Glomerular visceral epithelial cell (primary cell): ENCODE results near the gene CLRN3.

Experiments
- DNase-seq: peaks from one replicate; pipeline ENCODE4 v3.0.0-alpha.2; 2016; ENCODE audit errors: extremely low spot score

CLRN3 gene, protein sequence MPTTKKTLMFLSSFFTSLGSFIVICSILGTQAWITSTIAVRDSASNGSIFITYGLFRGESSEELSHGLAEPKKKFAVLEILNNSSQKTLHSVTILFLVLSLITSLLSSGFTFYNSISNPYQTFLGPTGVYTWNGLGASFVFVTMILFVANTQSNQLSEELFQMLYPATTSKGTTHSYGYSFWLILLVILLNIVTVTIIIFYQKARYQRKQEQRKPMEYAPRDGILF

DNA sequence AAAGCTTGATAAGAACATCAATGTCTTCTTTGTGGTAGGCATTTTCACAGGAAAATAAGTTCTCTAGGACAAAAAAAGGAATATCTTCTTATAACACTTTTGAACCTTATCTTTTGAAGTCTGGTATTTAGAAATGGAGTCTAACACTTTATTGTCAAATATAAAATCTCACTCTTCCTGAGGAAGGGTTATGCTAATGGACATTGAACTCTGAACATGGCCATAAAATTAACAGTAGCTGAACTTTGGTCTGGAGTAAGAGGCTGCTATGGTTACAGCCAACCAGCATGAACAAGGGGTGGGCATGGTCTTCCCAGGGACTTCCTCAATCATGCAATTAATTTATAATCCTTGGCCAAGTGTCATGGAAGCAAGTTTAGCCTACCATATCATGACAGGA lies at the start of gene CLRN3:
Gene CLRN3, minus strand, starts transcription at position 199 of the 400 bp plus-strand sequence. Its CDS starts 157 bp downstream, at position 42.
- no peak for DNase-seq

DNA sequence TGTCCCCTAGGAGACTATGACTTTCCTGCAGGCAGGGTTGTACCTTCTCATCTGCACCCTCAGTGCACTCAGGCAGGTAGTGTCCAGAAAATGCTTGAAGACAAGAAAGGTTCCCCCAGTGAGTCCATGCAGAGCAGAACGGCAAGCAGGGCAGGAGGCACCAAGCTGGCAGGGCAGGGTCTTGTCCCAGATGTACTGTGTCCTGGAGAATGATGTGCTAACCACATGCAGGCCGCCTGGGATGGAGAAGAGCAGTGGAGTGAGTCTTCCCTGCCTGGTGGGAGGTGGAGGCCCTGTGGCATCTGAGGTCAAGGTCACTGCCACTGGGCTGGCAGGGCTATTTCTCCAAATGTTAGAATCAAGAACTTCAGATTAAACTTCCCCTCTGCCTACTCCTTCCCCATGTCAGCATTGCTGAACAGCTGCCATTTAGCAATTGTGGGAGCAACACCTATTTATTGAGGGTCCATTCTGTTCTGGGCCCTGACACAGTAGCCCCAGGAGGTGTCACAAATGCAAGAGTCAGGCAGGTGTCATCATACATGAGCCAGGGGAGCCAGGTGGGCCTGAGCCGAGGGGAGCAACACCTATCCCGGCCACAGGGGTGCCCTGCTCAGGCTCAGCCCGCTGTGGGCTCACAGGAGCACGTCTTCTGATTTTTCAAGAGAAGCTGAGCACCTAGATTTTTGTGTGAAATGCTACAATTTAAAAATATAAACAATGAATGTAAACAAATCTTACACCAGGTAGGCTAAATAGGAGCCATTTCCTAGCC lies 48.3 kb upstream of the CLRN3 start:
- DNase-seq: no peak

DNA sequence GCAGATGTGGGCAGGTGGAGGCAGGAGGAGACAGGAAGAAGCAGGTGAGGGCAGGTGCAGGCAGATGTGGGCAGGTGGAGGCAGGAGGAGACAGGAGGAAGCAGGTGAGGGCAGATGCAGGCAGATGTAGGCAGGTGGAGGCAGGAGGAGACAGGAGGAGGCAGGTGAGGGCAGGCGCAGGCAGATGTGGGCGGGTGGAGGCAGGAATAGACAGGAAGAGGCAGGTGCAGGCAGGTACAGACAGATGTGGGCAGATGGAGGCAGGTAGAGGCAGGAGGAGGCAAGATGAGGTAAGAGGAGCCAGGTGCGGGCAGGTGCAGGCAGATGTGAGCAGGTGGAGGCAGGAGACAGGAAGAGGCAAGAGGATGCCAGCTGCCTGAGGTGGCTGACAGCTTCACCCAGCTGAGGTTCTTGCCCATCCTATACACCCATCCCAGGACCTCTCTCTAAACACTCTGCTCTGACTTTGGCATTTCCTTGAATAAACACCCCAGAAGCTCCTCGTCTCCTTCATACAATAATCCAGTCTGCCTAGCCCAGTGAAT lies 47.1 kb upstream of the CLRN3 start:
- DNase-seq: no peak

DNA sequence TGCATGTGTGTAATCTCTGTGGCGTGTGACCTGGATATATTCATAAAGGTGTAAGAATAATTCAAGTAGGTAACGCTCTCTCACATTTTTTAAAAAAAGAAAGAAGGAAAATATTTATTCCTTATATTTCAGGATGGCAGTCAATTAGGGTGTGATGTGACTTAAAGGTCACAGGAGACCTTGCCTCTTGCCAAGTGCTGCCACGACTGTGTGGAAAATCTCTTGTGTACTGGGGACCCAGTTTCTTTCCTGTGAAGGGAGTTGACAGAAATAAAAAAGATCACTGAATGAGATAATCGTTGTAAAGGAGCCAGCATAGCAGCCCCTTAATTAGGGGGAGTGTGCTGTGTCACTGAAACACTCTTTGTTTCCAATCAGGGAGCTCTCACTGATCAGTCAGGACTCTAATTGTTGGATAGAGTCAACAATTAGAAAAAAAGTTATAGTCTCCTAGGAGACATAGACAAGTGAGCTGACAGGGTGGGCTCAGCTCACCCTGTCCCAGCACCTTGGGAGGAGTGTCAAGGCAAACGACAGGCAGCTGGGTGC lies 45.2 kb upstream of the CLRN3 start:
- no peak for DNase-seq

DNA sequence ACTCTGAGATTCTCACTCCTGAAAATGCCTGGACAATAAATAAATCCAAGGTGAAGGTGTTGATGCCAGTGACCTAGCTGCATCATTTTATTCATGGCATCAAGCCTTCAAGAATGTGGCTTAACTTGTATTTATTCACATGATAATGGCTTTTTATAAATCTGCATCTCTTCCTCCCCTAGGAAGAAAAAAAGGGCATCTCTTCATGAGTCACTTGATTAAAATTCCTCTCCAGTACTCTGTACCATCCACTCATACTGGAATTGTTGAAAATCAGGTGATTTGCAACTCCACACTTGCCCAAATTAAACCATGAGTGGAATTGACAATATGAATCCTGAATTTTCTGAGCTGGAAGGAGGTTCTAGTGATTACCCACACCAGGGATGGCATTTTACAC lies 44.3 kb upstream of the CLRN3 start:
- DNase-seq: no peak

DNA sequence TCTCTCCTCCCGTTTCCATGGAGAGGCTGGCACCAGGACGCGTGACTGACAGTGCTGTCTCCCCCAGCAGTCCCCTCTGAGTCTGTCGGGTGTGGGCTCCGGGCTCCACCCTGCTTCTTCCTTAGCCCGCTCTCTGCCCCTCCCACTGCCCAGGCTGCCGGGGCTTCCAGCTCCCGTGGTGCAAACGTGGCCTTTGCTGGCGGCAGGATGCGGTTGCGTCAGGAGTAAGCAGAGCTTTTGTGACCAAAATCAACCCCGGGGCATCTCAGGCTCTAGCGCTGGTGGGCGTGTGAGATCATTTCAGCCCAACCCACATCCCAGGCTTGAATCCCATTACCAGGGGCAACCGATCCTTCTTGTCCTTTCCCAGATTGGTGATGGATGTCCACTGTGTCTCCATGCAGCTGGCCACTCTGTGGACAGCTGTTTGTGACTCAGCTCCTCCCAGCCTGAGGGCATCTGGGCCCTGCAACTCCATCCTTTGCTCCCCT lies 42.4 kb upstream of the CLRN3 start:
- DNase-seq: no peak

DNA sequence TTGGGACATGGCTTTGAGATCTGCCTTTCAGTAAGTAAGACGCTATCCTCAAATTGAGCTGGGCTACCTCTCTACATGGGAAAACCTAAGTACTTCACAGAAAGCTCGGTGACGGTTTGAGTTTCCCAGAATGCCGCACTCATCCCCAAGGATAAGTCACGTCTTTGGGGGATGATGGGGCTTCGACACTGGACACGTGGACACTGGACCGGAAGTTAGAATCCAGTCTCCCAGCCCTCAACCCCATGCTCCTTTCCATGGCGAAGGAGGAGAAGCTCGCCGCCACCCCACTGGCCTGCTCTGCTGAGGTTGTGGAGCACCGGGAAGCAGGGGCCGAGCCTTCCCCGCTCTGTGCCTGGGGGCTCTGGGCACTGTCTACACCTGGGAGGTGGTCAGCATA lies 41.6 kb upstream of the CLRN3 start:
- no peak for DNase-seq

DNA sequence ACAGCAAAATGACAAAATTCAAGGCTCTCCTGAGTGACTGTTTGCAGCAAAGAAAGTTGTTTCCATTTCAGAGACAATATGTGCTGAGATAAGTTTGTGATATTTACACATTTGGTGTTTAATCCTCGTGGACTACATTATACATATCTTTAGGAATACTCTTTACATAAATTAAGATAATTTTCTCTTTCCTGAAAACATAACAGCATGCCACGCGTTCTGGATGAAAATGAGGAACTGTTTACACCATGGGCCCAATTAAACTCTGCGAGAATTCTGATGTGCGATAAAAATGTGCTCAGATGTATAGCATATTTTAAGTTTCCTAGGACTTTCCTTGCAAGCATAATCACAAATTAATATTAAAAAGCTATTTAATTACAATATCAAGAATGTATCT lies 40.5 kb upstream of the CLRN3 start:
- no peak for DNase-seq

DNA sequence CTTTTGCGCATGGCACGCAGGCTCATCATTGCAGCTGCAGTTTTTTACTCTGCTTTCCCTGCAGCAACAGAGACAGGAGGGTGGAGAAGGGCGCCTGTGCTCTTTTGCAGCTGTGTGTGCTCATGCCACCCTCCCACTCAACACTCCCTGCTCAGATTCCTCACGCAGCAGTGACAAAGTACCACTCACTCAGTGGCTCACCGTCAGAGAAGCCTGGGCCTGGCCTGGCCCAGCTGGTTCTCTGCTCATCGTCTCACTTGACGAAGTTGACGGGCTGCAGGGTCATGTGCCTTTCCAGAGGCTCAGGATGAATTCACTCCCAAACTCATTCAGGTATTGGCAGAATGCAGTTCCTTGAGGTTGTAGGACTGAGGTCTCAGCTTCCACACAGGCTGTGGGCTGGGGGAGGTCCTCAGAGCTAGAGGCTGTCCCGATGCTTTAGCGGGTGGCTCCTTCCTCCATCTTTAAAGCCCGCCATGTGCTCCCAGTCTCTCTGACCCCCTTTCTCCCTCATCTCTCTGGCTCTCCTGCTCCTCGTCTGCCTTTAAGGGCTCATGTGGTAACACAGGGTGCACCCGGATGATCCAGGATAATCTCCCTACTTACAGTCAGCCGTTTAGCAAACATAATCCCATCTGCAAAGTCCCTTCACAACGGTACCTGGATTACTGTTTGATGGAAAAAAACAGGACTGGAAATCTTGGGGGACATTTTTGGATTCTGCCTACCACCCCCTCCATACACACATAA lies 40.0 kb upstream of the CLRN3 start:
- DNase-seq: no peak

DNA sequence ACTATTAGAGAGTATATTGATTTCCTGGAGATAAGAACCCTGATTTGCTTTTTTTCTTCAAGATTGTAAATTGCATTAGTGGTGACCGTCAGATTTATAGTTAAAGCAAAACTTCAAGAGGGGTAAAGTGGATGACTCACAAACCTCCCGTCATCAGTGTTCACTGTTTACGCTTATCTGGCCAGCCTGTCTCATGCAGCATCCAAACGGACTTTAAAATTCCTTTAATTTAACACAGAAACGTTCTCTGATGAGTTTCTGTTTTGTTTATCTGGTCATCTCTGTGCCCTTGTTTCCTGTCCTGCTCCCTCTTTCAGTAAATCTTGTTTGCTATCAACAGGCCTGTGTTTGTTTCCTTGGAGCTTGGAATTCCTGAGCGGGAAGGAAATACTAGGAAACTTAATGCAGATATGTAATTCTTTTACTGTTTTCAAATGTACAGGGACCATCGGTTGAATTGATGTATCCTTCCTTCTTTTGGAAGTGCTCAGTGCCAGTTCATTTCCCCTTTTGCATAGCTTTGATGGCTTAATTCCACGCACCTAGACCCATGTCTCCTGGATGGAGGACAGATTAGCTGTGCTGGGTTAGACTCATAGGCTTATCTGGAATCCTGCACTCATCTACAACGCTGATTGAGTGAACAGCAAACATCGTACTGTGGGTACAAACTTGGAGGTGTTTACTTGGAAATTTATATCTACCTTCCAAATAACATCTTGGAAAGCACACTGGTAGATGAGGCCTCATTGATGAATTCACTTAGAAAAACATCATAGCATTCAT lies 35.5 kb upstream of the CLRN3 start:
- peak; percentile 42 for DNase-seq

DNA sequence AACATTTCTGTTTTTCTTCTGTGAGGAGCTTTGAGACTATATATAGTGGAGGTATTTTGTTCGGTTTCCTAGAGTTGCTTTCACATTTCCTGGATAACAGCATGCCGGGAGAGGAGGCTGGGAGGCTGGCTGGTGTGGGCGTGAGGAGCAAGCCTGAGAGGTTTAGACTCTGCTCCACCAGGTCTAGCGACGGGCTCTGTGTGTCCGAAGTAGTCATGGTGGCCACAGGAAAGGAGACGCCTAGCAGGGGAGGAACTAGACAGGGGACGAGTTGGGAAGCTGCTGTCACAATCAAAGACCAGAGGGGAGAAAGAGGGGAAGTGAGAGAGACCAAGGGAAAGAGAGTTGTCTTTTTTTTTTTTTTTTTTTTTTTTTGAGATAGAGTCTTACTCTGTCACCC lies 33.7 kb upstream of the CLRN3 start:
- no peak for DNase-seq

DNA sequence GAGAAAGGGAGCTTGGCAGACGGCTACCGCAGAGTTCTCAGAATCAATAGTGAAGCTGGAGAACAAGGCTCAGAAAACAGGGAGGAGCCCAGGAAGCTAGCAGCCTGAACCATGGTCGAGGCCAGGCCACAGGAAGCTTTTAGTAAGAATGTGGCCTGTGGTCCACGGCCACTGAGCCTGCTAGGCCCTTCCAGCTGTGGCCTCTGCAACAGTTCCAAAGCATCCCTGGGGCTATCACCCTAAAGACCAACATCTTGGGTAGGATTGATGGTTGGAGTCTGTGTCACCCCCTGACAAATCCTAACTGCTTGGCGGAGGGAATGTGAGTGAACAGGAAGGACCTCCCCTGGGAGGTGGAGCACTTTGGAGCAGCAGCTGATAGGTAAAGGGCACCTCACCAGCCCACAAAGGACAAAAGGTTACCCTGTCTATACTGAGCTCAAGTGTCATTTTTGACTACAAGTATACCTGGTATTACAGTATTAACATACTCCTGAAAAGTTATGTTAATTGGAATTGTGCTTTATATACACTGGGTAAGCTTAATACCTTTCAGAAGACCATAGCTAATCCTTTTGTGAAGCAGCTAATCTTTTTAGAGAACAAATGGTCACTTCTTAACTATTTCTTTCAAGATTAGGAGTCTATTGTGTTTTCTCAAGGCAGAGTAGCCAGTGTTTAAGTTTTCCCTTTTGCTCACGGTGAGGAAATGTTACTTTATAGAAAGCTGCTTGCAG lies 32.9 kb upstream of the CLRN3 start:
- no peak for DNase-seq

DNA sequence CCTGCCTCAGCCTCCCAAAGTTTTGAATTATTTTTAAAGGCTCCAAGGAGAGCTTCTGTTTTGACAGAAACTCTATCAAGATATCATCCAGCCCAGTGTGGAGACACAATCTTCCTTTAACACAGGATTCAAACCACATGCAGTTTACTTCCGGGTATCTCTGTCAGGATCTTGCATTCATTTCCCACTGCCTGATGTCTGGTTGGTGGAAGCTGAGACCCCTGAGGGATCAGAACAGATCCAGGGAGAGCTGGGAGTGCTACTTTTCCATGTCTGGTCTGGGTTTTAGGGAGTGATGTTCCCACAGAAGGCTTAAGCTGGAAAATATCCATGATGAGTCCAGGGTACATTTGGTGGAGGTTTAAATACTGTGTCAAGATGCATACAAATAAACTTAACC lies 30.9 kb upstream of the CLRN3 start:
- no peak for DNase-seq

DNA sequence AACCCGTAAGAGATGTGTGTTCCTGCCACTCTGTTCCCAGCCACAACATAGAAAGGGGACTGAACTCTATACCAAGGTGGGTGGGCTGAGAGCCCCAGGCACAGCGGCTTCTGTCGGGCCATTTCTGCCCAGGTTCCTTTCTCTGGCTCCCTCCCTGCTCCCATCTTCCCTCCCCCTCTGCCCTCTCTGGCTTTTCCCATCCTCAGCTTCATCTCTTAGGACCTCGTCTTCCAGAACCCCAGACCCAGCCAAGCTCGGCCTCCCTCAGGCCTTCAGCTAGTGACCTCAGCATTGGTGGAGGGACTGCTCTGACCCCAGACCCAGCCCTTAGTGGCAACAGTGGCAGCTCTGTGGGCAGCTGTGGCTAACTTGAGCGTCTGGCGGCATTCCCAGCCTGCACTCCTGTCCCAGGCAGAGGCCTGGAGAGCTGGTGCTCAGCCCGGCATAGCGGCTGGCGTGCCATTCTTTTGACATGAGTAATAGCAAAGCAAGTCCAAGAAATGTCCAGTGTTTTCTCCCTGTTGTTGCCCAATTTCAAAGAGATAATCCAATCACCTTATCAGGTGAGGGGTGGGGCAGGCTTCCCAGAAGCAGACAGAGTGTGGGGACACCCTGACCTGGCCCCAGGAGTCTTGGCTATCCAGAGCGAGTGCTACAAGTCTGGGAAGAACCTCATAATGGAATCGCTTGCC lies 30.1 kb upstream of the CLRN3 start:
- DNase-seq: peak; percentile 98

DNA sequence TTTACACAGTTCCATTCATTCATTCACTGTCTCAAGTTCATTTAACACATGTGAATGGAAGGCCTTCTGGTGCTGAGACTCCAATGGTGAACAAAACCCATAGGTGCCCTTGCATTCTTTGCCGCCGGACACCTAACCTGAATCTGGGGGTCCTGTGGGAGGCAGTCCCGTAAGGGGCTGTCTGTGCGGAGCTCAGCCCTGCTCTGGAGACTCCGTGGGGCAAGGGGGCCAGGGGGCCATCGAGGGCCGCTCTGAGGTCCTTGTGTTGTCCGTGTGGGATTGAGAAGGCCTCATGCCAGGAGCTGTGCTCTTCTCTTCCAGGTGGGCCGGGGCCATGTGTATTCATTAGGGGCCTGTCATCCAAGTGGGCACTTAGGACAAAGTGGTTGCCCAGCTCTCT lies 29.5 kb upstream of the CLRN3 start:
- no peak for DNase-seq

DNA sequence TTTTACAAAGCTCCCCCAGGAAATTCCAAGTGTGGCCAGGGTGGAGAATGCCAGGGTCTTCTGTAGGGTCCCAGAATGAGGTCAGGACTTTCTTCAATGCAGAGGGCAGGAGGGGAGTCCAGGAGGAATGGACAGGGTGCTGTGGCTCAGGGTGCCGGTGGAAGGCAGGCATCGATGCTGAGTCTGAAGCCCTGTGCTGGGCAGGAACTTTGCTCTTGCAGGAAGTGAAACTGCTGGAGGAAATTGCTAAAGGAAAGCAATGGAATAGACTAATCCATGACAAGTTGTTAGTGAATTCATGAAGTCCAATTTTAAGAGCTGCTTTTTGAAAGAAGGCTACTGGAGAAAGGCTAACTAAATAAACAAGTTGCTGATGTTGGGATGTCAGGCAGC lies 29.0 kb upstream of the CLRN3 start:
- DNase-seq: no peak

DNA sequence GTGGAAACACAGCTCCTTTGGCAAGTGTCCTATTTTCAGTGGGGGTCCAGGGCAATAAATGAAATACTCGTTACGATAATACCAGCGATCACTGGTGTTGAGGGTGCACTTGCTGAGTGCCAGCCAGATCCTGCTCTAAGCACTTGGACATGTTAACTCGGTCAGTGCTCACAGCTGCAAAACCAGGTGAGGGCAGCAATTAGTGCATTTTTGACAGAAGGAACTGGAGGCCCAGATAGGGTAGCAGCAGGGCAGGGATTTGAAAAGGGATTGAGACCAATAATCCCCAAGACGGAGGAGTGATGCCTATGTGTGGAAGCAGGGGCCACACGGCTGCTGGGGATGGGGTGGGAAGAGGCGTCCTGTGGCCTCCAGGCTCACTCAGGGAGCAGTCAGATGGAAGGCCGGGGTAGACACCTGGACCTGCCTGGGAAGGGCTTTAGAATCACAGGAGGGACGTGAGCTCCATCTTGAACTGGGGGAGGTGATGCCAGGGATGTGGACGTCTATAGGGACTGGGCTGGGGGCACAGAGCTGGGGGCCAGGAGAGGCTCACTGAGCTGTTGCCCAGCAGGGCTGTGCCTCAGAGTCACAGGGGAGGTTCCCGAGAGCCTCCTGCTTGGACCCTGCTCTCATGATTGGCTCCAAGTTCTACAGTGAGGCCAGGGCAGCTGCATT lies 28.5 kb upstream of the CLRN3 start:
- no peak for DNase-seq

DNA sequence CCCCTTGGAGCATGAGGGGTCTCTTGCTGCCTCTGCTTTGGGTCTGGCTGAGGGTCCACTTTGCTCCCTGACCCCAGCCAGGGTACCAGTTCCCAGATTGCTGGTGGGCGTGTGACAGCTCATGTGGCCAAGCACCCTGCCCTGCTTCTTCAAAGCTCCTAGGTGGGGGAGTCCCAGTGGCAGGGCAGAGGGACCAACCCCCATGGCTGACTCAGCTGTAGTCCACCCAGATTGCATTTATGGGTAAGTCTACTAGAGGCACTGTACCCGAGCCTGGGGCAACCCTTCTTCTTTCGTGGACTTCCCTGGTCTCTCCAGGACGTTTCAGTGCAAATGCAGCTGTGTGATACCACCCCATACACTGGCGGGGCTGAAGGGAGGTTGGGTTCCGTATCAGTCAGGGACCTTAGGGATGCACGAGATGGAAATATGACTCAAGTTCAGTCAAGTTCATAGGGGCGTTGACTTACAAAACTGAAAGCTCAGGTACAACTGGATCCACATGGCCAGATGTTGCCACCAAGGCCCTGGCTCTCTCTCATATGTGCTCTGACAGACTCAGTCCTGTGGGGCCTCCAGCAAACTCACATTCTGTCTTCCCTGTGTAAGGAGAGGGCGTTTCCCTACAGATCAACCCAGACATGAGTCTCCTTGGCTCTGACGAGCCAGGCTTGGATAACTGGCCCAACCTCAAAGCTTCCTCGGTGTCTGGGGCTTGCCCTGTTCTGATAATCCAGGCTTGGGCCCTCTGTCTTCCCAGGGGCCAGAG lies 27.7 kb upstream of the CLRN3 start:
- peak; percentile 22 for DNase-seq
